GM12878 (cell line): ENCODE results near the gene WWOX. TPM values are rescaled to one million over a fixed set of nuclear protein-coding genes. Genes with fewer than 3 reads are reported as not detected.

Source experiments
- ATAC-seq: fragments of 200-7000 bp; cut with Tn5 transposase; 3 replicates; pipeline ENCODE4 v1.9.1; 2020; ENCODE audit warnings: mild to moderate bottlenecking, moderate library complexity
- BruUV-seq: library from RNA; stranded (reverse); fragments of 400-500 nt; replicated peaks from 2 replicates; lab custom pipeline; 2021; lab: Mats Ljungman, UMichigan
- CTCF ChIA-PET: fragments of 300-600 bp; sonication (Branson Sonifier 250); formaldehyde crosslinking; extraction: SDS; loops from one replicate; lab custom pipeline; 2021; ENCODE audit warnings: inconsistent platforms; lab: Yijun Ruan, JAX
- POLR2A ChIA-PET: fragments of 350-600 bp; formaldehyde crosslinking; extraction: SDS; loops from one replicate; lab custom pipeline; 2021; ENCODE audit warnings: inconsistent platforms; lab: Charles Lee
- RAD21 ChIA-PET: fragments of 300-600 bp; sonication (Branson Sonifier 250); formaldehyde crosslinking; loops from one replicate; lab custom pipeline; 2023; ENCODE audit warnings: antibody characterized with exemption; ENCODE audit not compliant: unreplicated experiment; lab: Charles Lee
- SMC1A ChIA-PET: fragments of 300-600 bp; sonication (Branson Sonifier 250); formaldehyde crosslinking; loops from one replicate; lab custom pipeline; 2023; ENCODE audit not compliant: unreplicated experiment, uncharacterized antibody; lab: Charles Lee
- DNase-seq: peaks from one replicate; pipeline ENCODE4 v3.0.0-alpha.2; 2011; ENCODE audit warnings: low read depth, low spot score
- FAIRE-seq: peaks from 3 replicates; lab custom pipeline; 2011; peaks lifted over from hg19 to GRCh38; lab: Jason Lieb, UNC
- H2AFZ ChIP-seq: 2 replicates; pipeline ENCODE4 v1.6.0; 2011; ENCODE audit warnings: low read depth, low read length, control low read depth; ENCODE audit not compliant: control insufficient read depth
- H3K27ac ChIP-seq: 2 replicates; pipeline ENCODE4 v1.5.1; 2011; ENCODE audit warnings: control low read depth; ENCODE audit not compliant: control insufficient read depth, insufficient read depth
- H3K27me3 ChIP-seq, 2 experiments: replicated peaks in 1 of 2; 2 replicates each; pipeline versions ENCODE4 v1.6.0 to v1.6.1; 2011; ENCODE audit warnings: low read length in 1 of 2; ENCODE audit not compliant: control insufficient read depth in 2 of 2, insufficient read depth in 2 of 2
- H3K36me3 ChIP-seq, 2 experiments: 2 replicates each; pipeline ENCODE4 v1.5.1; 2011; ENCODE audit warnings: low read length in 1 of 2; ENCODE audit not compliant: control insufficient read depth in 2 of 2, insufficient read depth in 2 of 2
- H3K4me1 ChIP-seq: 2 replicates; pipeline ENCODE4 v1.6.1; 2011; ENCODE audit warnings: mild to moderate bottlenecking, low read length, moderate library complexity, mixed read lengths; ENCODE audit not compliant: control insufficient read depth, insufficient read depth
- H3K4me2 ChIP-seq: 2 replicates; pipeline ENCODE4 v1.6.0; 2011; ENCODE audit warnings: control low read depth; ENCODE audit not compliant: control insufficient read depth, insufficient read depth
- H3K4me3 ChIP-seq: fragments of 200-600 bp; sonication (generic); 2 replicates; pipeline ENCODE4 v1.5.1; 2016
- H3K79me2 ChIP-seq: 2 replicates; pipeline ENCODE4 v1.6.0; 2011; ENCODE audit warnings: low read length; ENCODE audit not compliant: control insufficient read depth, insufficient read depth
- H3K9ac ChIP-seq: 2 replicates; pipeline ENCODE4 v1.8.0; 2011; ENCODE audit warnings: low read length, control low read depth, mixed read lengths; ENCODE audit not compliant: control insufficient read depth, insufficient read depth
- H3K9me3 ChIP-seq: replicated peaks from 3 replicates; pipeline ENCODE4 v1.5.1; 2011; ENCODE audit warnings: mild to moderate bottlenecking, low read length; ENCODE audit not compliant: control insufficient read depth, insufficient read depth
- H4K20me1 ChIP-seq: 2 replicates; pipeline ENCODE4 v1.6.0; 2011; ENCODE audit not compliant: control insufficient read depth, insufficient read depth
- BRCA1 ChIP-seq: IDR thresholded peaks from 2 replicates; pipeline ENCODE4 v1.6.1; 2011; ENCODE audit warnings: low read depth, low read length, improper control_type of control experiment
- CREB1 ChIP-seq: IDR thresholded peaks from 2 replicates; pipeline ENCODE4 v1.6.1; 2012; ENCODE audit warnings: low read depth, mild to moderate bottlenecking, inconsistent platforms
- EP300 ChIP-seq, 2 experiments: fragments of 150-350 bp in 1 of 2; IDR thresholded peaks; 2 replicates each; pipeline ENCODE4 v1.6.1; 2011 to 2012; ENCODE audit warnings: low read depth in 2 of 2, low read length in 2 of 2, borderline replicate concordance in 1 of 2, improper control_type of control experiment in 1 of 2, inconsistent platforms in 1 of 2; ENCODE audit not compliant: control insufficient read depth in 1 of 2
- HDAC2 ChIP-seq: fragments of 200-600 bp; sonication (generic); IDR thresholded peaks from 2 replicates; pipeline ENCODE4 v1.6.1; 2017
- MAX ChIP-seq: IDR thresholded peaks from 2 replicates; pipeline ENCODE4 v1.6.1; 2012; ENCODE audit warnings: low read depth, low read length, improper control_type of control experiment
- NFYA ChIP-seq: IDR thresholded peaks from 2 replicates; pipeline ENCODE4 v1.6.1; 2011; ENCODE audit warnings: low read depth, mild to moderate bottlenecking, low read length, improper control_type of control experiment, borderline replicate concordance
- NKRF ChIP-seq: fragments of 450-650 bp; conservative IDR thresholded peaks from 2 replicates; pipeline ENCODE4 v1.6.1; 2017; ENCODE audit warnings: mild to moderate bottlenecking, moderate library complexity
- POLR2A ChIP-seq: IDR thresholded peaks from 2 replicates; pipeline ENCODE4 v1.6.1; 2011; ENCODE audit warnings: low read depth, mild to moderate bottlenecking, low read length
- POU2F2 ChIP-seq: IDR thresholded peaks from 3 replicates; pipeline ENCODE4 v1.6.1; 2011; ENCODE audit warnings: low read depth, mild to moderate bottlenecking, low read length, borderline replicate concordance
- SUPT20H ChIP-seq: IDR thresholded peaks from 2 replicates; pipeline ENCODE4 v1.6.1; 2011; ENCODE audit warnings: low read depth, mild to moderate bottlenecking, low read length, moderate library complexity, borderline replicate concordance; ENCODE audit not compliant: control insufficient read depth
- WGBS: methylation state at CpG from one replicate; pipeline ENCODE4 v1.1.6; 2016; ENCODE audit warnings: low lambda C conversion rate; ENCODE audit not compliant: insufficient replicate concordance, insufficient coverage; ENCODE audit errors: missing lambda C conversion rate; 5-methylcytosine and 5-hydroxymethylcytosine counted together
- in situ Hi-C: fragments of 300-500 bp; cut with MboI; formaldehyde crosslinking; loops from 9 replicates; pipeline ENCODE4 v1.14.3; 2018; ENCODE audit warnings: mixed read lengths
- intact Hi-C: fragments of 100-400 bp; cut with micrococcal nuclease; formaldehyde crosslinking; loops from one replicate; pipeline ENCODE4 v1.14.2; 2022; ENCODE audit not compliant: unreplicated experiment
- polyA plus RNA-seq, 11 experiments: library from polyadenylated mRNA; depleted of rRNA in 4 of 11; unstranded in 6 of 11; stranded (reverse) in 5 of 11; fragments of >200 nt; fragmentation: Nextera tagmentation in 4 of 11; fragmentation: Illumina TruSeq in 1 of 11; extraction: Ambion mirVana in 4 of 11; extraction: Trizol in 1 of 11; gene quantifications; 1 replicate in 1 of 11; 2 replicates in 10 of 11; pipeline versions ENCODE4 v1.2.1 to v1.2.3, GENCODE V29; 2011 to 2016; ENCODE audit warnings: inconsistent platforms in 2 of 11, missing spikeins in 2 of 11, low read depth in 1 of 11
- total RNA-seq, 4 experiments: library from RNA; depleted of rRNA in 3 of 4; stranded (reverse); fragments of >200 nt in 3 of 4; fragmentation: Illumina TruSeq in 1 of 4; extraction: Trizol in 1 of 4; gene quantifications; 2 replicates each; pipeline versions ENCODE4 v1.2.1 to v1.2.3, GENCODE V29; 2013 to 2021

Gene WWOX
- total and polyA plus RNA-seq, 10 of the 15 experiments (the other 5 are each of a cell fraction or from before 2014, with no cell fraction given) = 2.8 to 24.4 (median 17.8) TPM

GRCh38 chr16:78438632-78439031, 339.2 kb downstream of the WWOX start:
- ChIA-PET SMC1A (no interaction called here), POLR2A (no interaction called here), RAD21 (no interaction called here), CTCF (interaction anchor here (1.1 to 1.6 kb wide), 2 partner anchors 9 to 35 kb away, joined by 3 read pairs; no protein-coding TSS in a partner anchor)
- no peaks in the 10 kb centered on the region for H3K79me2 ChIP-seq
- intact Hi-C loops (no loop called here), in situ Hi-C loops (no loop called here)
- H3K4me2 ChIP-seq = no peak overlapping the region
- BruUV-seq = no TSS peak
- no peaks in the 10 kb centered on the region for H3K36me3 ChIP-seq
- no peak overlapping the region for H3K27ac ChIP-seq
- H3K27me3 ChIP-seq = no peaks in the 10 kb centered on the region
- no peak for ATAC-seq
- no peak overlapping the region for H2AFZ ChIP-seq
- no peak for TF ChIP-seq BRCA1
- no peak for TF ChIP-seq POLR2A
- TF ChIP-seq HDAC2 = no peak
- no peak for TF ChIP-seq SUPT20H
- TF ChIP-seq MAX = no peak
- TF ChIP-seq NFYA = no peak
- no peak for TF ChIP-seq CREB1
- no peak for TF ChIP-seq NKRF
- TF ChIP-seq EP300 (IDR thresholded peaks at IDR 0.05; ENCODE audit: borderline replicate concordance in 1 of 2, control insufficient read depth in 1 of 2, low read depth in 2 of 2, low read length in 2 of 2) = no peak
- TF ChIP-seq POU2F2 = no peak
- H3K9ac ChIP-seq = no peak overlapping the region
- H3K9me3 ChIP-seq = no peaks in the 10 kb centered on the region
- no peaks in the 10 kb centered on the region for H3K4me1 ChIP-seq
- no peak for FAIRE-seq
- DNase-seq = no peak
- H3K4me3 ChIP-seq = no peak overlapping the region
- no peaks in the 10 kb centered on the region for H4K20me1 ChIP-seq
- 82% methylated on average over 13 of the region's 13 CpGs for WGBS
